Stimulated activated CD8-positive, alpha-beta memory T cell treated with anti-CD3 and anti-CD28 coated beads, Interleukin-12 subunit alpha, Interleukin-12 subunit beta, amount 100 ng/mL, for 24 hours (primary cell): ENCODE measurements around the gene PIAS3.
"Not testable (repeated sequence)": the region's sequence is repeated elsewhere in the genome, so short reads cannot be mapped to it uniquely, and the experiment has no call there.

Experiments used
- DNase-seq: peaks from one replicate; pipeline ENCODE4 v3.0.0-alpha.2; 2020; ENCODE audit errors: extremely low read depth

Gene PIAS3

GRCh38 chr1:145874646-145875045, 15.8 kb upstream of the PIAS3 start:
- no peak for DNase-seq

GRCh38 chr1:145871994-145872924, 13.4 kb upstream of the PIAS3 start:
- DNase-seq: no peak

DNA sequence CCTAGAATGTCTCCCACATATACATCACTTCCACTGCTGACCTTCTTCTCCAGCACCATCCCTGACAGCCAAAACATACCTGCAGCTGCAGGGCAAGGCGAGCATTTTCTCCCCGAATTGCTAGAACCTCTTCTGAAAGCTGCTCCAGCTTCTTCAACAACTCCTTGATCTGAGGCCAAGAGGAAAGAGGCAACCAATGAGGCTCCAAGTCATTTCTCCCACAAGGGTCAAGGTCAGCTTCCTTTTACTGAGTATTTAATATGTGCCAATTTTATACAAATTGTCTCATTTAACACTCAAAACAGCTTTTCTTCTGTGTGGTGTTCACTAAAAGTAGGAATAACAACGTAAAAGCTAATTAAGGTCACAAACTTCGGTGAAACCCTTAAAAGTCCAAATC, 9.4 kb upstream of the PIAS3 start:
- no peak for DNase-seq

DNA sequence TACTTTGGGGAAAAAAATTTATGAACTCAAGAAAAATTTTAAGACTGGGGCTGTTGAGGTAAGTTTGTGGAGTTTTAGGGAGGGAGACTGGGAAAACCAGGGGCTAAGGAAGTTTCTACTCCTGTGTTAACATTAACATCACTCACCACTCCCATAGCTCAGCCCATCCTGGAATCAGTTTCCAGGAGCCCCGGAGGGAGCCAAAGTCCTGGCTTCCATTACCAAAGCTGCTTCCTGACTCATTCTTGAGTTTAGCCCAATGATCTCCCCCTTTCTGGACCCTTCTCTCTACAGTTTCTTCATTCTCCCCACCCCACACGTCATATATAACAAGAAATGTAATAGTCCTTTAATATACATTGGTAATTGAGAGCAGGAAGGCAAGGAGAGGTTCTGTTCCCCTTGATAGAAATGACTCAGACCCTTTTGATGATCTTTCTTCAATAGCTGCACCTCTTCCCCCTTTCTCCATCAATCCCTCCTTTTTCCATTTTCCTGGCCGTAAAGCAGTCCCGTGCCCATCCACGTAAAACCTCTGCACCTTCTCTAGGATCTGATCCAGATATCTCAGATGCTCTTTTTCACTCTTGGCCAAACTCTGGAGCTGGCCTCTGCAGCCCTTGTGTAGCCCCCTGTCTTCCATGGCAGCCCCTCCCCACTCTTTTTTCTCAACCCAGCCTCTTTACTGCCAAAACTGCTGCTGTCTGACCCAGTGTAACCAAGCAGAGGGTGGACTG, 4.6 kb upstream of the PIAS3 start:
- no peak for DNase-seq

GRCh38 chr1:145859491-145860023, 676 bp upstream of the PIAS3 start:
- peak; percentile 58 for DNase-seq

- DNase-seq: peak; percentile 34
These were observed 512 bp downstream of the PIAS3 start for GRCh38 chr1:145858238-145858900.

GRCh38 chr1:145857170-145857569, 1.7 kb downstream of the PIAS3 start:
- DNase-seq: no peak

- no peak for DNase-seq
These were observed 3.4 kb downstream of the PIAS3 start for GRCh38 chr1:145855426-145855948.

GRCh38 chr1:145849356-145850160, 9.3 kb downstream of the PIAS3 start:
- no peak for DNase-seq

GRCh38 chr1:145847827-145848226, 11.1 kb downstream of the PIAS3 start:
- DNase-seq: no peak

DNA sequence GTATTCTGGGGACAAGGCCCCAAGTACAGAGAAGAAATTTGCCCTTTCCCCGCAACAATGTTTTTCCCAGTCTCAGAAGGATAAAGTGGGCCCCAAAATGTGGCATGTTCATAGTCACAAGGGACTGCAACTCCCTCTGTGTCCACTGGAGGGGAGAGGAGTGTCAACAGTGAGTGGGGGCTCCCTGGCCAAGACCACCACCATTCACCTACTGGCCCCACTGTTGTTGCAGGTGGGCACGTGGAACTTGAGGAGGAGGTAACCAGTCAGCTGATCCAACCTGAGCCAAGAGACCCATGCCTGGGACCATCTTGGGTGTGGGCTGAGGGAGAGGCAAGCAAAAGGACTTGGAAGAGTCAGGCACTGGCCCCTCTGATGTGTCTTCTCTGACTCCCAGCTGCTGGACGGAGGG, 12.7 kb downstream of the PIAS3 start:
- DNase-seq: no peak

DNA sequence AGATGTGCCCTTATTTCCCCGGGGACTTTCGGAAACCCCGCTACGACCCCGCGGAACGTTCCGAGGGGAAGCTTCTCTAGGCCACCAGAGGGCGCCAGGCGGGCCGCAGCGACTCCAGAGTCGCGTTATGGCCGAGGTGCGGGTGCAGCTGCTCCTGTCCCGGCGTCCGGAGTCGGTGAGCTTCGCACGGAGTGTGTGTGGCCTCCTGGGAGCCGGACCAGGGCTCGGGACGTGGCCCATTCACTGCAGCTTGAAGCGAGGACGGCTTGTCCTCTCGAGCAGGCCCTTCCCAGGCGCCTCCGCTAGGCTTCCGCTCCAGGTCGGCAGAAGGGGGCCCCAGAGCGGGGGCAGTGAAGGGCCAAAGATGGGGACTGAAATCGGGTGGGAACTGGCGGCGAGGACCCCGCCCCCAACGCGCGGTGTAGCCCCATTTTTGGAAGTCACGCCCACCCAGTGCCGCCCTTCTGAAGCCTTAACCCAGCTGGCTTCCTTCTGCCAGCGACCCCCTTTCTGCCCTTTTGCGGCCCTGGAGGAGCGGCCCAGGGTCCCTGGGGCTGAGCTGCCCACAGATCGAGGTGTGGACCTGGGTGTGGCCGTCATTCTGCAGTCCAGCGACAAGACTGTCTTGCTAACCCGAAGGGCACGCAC, 13.2 kb downstream of the PIAS3 start, which contains the start of gene NUDT17:
TSS of gene NUDT17 (plus strand) at position 117 of the 648 bp plus-strand sequence. CDS start at position 128, 11 bp downstream.
- peak; percentile 54 for DNase-seq

DNA sequence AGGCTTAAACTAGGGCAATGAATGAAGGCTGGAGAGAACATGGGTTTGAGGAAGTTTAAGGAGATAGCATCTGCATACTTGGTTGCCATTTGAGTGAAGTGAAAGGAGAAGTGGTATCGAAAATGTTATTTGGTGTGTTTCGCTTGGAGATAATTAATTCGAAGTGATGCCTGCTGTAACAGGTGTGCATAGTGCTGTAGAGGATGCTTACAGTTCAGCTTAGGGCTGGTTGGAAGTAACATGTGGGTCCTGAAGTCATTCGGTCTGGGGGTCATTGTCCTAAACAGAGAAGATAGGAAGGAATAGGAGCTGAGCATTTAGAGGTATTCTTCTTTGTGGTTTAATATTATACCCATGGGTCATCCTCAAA, 13.8 kb downstream of the PIAS3 start:
- DNase-seq: no peak

DNA sequence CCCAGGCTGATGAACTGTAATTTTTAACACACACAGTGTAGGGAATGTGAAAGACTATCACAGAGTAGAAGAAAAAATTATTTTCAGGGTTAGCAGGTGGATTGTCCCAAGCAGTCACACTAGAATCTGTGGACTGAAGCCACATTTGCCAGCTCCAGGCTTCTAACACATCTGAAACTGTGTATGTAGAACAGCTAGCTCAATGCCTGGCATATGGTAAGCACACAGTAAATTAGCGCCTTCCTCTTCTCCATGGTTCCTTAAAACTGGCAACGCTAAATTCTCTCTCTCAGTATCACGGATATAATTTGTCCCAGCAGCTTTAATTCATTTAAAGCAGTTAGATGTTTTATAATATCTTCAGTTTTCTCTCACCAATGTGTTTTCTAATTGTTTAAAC, 15.8 kb downstream of the PIAS3 start:
- DNase-seq: no peak

DNA sequence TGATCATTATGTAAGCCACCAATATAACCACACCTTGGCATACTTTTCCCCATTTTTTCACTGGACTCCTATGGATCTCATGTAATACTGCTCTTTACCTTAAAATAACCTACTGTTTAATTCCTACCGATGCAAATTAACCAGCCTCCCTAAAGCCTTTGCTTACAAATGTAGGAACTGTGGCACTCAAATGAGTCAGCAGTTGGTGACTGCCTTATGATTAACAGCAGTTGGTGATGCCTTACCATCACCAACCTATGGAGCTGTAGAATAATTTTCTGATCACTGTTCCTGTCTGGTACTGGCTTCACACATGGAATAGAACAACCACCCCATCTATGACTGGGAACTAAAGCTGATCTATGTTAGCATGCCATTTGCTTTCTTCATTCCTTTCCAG, 21.2 kb downstream of the PIAS3 start:
- no peak for DNase-seq

DNA sequence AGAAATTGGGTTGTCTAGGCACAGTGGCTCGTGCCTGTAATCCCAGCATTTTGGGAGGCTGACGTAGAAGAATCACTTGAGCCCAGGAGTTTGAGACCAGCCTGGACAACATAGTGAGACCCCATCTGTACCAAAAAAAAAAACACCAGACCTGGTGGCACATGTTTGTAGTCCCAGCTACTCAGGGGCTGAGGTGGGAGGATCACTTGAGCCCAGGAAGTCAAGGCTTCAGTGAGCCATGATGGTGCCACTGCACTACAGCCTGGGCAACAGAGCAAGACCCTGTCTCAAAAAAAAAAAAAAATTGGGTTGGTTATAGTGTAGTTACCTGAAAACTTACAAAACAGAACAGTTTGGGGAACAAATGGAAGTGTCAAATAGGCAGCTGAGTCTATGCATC, 28.1 kb downstream of the PIAS3 start:
- DNase-seq: not testable (repeated sequence)

- DNase-seq: no peak
These were observed 30.4 kb downstream of the PIAS3 start for GRCh38 chr1:145828367-145829026.

DNA sequence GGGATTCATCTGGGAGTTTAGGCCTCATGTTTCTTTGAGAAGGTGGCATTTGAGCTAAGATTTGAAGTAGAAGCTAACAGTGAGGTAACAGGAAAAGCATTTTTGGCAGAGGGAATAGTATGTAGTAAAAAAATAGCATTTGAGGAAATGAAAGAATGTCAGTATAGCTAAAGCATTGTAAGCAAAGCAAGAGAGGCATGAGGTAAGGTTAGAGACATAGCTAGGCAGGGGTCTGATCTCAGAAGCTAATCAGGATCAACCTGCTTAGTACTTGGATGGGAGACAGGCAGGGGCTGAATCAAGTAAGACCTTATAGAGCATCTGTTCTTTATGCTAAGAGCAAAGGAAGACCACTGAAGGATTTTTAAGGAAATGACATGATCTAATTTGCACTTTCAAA, 30.9 kb downstream of the PIAS3 start:
- no peak for DNase-seq

DNA sequence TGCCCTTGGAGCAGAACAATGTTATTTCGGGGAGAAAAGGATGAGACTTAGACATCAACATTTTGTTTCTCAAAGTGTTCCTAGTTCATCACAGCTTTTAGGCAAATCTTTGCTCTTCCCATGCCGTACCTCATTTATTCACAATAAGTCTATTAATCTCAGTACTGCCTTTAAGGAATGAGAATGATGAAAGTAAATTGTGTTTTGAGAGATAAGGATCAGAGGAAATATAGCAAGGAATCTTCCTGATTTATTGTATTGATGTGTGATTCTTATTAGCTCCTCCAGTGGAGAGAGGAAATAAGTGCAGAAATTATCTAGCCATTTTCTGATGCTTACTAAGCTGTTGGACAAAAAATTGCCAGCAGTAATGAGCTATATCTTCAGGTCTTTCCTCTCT, 32.9 kb downstream of the PIAS3 start:
- DNase-seq: no peak

DNA sequence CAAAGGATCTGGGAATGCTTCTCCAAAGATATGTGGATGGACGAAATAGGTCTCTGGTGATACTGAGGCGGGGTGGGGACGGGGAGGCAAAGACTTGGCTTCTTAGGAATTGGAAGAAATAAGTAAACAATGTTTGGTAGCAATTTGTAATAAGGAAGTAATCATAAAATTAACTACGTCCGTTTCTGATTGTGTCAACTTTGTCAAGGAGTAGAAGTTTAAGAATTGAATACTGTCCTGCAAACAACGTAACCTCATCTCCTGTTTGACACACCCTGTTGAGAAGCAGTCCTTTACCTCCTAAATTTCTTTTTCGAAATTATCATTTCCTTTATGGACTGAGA, 34.4 kb downstream of the PIAS3 start:
- DNase-seq: no peak
